ENCODE data around the gene NPBWR2.

NPBWR2 gene

DNA sequence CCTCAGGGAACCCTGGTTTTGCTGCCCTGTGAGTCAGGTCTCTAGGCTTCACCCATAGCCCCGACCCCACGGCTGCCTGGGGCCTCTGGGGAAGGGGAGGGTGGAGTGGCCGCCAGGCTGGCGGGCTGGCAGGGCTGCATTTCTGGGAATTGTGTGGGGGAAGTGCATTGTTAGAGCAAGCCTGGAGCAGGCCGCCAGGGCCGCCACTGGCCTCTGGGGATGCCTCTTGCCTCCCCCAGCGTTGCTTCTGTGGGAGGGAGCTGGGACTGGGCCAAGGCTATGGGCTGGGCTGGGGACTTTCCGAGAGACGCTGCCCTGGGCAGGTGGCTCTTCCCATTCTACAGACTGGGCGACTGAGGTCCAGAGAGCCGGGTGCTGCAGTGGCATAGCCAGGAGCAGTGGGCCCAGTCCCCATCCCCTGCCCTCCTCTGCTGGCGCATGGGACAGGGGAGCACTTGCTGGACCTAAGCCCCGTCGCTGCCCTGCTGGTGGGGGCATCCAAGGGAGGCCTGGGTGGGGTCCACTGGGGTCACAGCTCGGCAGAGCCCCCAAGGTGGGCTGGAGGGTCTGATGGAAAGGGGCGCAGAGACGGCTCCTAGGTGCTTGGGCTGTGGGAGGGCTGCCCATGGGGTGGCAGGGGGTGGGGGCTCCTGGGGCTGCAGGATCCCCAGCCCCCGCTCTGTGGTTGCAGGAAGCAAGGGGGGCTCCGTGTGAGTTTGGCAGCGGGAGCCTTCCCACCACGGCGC is 51.3 kb downstream of the NPBWR2 start:
- DNase-seq = peak; percentile 25

DNA sequence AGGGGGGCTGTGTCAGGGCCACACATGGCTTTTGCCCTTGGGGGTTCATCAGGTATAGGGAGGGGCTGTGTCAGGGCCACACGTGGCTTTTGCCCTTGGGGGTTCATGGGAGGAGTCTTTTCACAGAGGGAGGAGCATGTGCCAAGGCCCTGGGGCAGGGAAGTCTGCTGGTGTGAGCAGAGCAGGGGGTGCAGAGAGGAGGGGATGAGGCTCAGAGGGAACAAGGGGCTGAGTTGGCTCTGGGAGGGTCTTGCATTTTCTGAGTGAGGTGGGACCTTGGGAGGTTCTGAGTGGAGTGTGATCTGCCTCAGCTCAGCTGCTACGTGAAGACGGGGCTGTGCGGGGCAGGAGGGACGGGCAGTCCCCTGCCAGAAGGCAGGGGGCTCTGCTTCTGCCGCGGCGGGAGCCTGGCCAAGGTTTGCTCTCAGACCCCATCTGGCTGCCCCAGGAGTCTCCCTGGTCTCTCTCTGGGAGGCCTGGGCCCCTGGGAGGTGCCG is 51.9 kb downstream of the NPBWR2 start:
- no peak for DNase-seq

DNA sequence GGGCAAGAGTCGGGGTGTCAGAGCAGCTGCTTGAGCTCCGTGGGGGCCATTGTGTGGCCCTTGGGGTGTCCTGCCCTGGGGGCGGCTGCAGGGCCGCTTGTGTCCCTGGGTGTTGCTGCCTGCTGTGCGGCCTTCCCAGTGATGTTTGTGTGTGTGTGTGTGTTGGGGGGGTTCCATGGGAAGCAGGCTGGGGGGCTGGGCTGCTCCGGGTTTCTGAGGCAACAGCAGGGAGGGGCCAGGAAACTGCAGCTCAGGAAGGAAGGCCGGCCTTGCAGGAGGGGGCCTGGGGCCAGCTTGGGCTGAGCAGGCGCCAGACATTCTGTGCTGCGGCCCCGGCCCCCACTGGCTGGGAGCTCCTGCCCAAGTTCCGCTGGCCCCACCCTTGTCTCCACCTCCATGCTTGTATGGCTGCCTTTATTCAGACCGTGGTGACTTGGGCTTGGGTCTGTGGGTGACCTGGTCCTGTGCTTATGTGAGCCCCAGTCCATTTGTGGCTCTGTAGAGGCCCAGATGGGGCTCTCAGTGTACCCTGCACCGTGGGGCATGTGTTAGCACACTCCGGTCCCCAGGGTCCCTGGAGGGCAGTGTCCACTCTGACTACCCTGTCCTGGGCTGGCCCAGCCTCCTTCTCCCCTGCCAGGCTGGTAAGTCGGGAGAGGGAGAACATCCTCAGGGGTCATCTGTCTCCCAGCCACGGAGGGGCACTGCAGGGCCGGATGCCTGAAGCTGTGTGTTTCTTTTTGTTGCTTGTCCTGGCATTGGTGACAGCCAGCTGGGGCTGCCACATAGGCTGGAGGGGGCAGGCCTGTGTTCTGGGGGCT is 53.3 kb downstream of the NPBWR2 start:
- peak; percentile 30 for DNase-seq

Measured in MV-4-11 (cell line).